ENCODE results near the gene ENTREP1.

ENTREP1 gene

DNA sequence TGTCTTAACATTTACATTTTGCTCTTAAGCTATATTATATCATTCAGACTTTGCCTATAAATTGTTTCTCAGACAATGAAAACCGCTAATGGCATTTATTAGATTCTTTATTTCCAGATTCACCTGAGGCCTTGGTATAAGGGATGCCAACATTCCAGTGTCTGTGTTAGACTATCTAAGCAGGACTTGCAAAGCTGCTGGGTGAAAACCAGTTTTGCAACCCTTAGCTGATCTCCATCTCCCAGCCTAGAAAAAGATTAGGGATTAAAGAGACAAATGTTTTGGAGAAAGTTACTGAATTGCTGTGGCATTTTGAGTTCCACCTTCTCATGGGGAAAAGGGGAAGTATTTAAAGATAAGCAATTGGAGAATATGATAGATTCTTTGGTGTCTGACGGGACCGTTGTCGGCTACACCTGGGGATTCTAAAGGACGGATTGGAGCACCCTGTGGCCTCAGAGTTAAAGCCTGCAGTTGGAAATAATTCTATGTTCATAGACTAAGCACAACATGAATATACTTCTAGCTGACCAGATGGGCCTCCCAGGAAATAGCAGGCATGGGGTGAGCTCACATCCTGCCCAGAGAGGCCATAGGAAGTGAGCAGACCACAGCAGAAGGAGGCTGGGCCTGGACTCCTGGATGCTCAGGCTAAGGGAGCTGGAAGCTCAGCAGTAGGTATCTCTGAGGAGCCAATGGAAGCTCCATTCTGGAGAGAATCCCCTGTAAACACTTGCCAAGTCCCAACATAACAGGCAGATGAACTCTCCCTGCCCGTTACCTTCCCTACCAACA, 21.8 kb downstream of the ENTREP1 start:
- no peak for DNase-seq
- Histone ChIP-seq H3K36me3 (no peaks in the 10 kb centered on the region), H3K27me3 (ENCODE audit: insufficient read depth, low read depth, severe bottlenecking) (no peaks in the 10 kb centered on the region), H3K27ac (no peak overlapping the region), H3K4me3 (ENCODE audit: low read depth, low read length) (no peak overlapping the region), H3K9me3 (ENCODE audit: severe bottlenecking) (no peaks in the 10 kb centered on the region)
- no peak for TF ChIP-seq CTCF (IDR thresholded peaks at IDR 0.05; ENCODE audit: low read depth, low read length)

GRCh38 chr9:69347607-69348006, 22.6 kb downstream of the ENTREP1 start:
- no peak for TF ChIP-seq CTCF (IDR thresholded peaks at IDR 0.05; ENCODE audit: low read depth, low read length)
- DNase-seq, result no peak
- Histone ChIP-seq H3K27me3 (ENCODE audit: insufficient read depth, low read depth, severe bottlenecking) (no peaks in the 10 kb centered on the region), H3K9me3 (ENCODE audit: severe bottlenecking) (no peaks in the 10 kb centered on the region), H3K4me3 (ENCODE audit: low read depth, low read length) (no peak overlapping the region), H3K36me3 (no peaks in the 10 kb centered on the region), H3K27ac (no peak overlapping the region)

DNA sequence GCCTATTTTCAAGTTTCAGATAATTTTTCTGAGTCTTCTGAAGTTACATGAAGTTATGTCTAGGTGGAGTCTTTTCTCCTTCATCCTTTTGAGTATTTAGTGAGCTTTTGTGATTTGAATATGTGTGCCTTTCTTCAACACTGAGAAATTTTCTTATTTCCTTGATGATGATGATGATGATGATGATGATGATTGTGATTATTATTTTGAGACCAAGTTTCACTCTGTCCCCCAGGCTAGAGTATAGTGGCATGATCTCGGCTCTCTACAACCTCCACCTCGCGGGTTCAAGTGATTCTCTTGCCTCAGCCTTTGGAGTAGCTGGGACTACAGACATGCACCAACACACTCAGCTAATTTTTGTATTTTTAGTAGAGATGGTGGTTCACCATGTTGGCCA, 26.2 kb downstream of the ENTREP1 start:
- no peak overlapping the region for H3K4me3 ChIP-seq (ENCODE audit: low read depth, low read length)
- H3K27ac ChIP-seq, result no peak overlapping the region
- H3K27me3 ChIP-seq (ENCODE audit: insufficient read depth, low read depth, severe bottlenecking), result no peaks in the 10 kb centered on the region
- no peaks in the 10 kb centered on the region for H3K9me3 ChIP-seq (ENCODE audit: severe bottlenecking)
- no peaks in the 10 kb centered on the region for H3K36me3 ChIP-seq
- TF ChIP-seq CTCF (IDR thresholded peaks at IDR 0.05; ENCODE audit: low read depth, low read length), result no peak
- DNase-seq, result no peak

DNA sequence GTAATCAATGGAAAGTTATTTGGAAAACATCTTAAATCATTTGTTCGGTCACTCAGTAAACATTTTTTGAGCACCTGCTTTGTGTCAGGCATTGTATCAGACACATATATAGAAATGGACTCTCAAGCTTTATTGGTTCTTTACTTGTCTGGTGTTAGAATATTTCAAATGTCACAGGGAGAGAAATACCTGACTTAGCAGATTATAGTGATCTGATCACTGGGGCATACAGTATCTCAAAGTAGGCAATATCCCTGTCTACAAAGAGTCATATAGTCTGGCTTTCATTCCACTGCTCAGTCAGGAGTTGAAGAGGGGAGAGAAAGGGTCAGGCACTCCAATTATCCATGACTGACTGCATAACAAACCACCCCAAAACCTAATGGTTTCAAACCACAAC, 30.2 kb downstream of the ENTREP1 start:
- Histone ChIP-seq H3K27ac (no peak overlapping the region), H3K9me3 (ENCODE audit: severe bottlenecking) (no peaks in the 10 kb centered on the region), H3K4me3 (ENCODE audit: low read depth, low read length) (no peak overlapping the region), H3K27me3 (ENCODE audit: insufficient read depth, low read depth, severe bottlenecking) (peaks cover 2% of the 10 kb centered on the region), H3K36me3 (no peaks in the 10 kb centered on the region)
- no peak for DNase-seq
- TF ChIP-seq CTCF (IDR thresholded peaks at IDR 0.05; ENCODE audit: low read depth, low read length), result no peak

DNA sequence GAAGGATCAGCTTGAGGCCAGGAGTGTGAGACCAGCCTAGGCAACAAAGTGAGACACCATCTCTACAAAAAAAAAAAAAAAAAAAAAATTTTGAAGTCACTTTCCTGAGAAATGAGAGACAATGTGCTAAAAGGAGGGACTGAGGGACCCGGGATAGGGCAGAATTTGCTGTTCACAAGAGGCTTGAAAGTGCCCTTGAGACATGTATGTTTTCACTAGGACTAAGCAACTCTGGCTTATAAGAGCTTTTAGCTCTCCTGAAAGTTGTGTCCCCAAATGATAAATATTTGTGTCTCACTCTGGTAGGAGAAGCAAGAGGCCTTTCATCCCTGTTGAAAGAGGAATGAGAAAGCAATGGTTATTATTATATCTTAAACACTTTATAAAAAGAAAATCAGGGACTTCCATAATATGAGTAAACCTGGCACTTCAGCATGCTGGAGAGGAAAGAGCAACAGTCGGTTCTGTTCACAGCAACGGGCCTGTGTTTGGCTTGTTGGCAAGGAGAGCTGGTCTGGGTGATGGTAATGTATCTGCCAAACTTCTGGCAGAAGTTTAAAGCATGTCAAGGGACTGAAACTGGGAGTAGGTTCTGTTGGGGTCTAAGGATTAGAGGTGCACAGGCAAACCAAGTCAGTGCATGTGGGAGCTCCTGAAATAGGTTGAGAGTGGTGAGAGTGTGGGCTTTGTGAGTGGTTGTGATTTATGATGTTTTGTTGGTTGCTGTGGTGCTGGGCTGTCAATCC, 32.2 kb downstream of the ENTREP1 start:
- H3K4me3 ChIP-seq (ENCODE audit: low read depth, low read length), result no peak overlapping the region
- no peak overlapping the region for H3K27ac ChIP-seq
- H3K9me3 ChIP-seq (ENCODE audit: severe bottlenecking), result no peaks in the 10 kb centered on the region
- TF ChIP-seq CTCF (IDR thresholded peaks at IDR 0.05; ENCODE audit: low read depth, low read length), result no peak
- no peaks in the 10 kb centered on the region for H3K36me3 ChIP-seq
- no peak for DNase-seq
- peaks cover 5% of the 10 kb centered on the region for H3K27me3 ChIP-seq (ENCODE audit: insufficient read depth, low read depth, severe bottlenecking)

Measured in WERI-Rb-1 (cell line).